A673 (cell line): ENCODE data around the gene HOXC13.

ENCODE experiments used
- CTCF ChIP-seq: fragments of 300-800, 200-600 bp; sonication (generic); conservative IDR thresholded peaks from 2 replicates; pipeline ENCODE4 v1.5.1; 2017; ENCODE audit warnings: low read depth, mild to moderate bottlenecking, antibody characterized with exemption, low read length, moderate library complexity, mixed read lengths
- EZH2 ChIP-seq: fragments of 200-600 bp; sonication (generic); IDR thresholded peaks from 2 replicates; pipeline ENCODE4 v1.6.1; 2017; ENCODE audit warnings: borderline replicate concordance, low read depth, mild to moderate bottlenecking, mixed read lengths, antibody characterized with exemption, low read length; ENCODE audit not compliant: poor library complexity, severe bottlenecking

DNA sequence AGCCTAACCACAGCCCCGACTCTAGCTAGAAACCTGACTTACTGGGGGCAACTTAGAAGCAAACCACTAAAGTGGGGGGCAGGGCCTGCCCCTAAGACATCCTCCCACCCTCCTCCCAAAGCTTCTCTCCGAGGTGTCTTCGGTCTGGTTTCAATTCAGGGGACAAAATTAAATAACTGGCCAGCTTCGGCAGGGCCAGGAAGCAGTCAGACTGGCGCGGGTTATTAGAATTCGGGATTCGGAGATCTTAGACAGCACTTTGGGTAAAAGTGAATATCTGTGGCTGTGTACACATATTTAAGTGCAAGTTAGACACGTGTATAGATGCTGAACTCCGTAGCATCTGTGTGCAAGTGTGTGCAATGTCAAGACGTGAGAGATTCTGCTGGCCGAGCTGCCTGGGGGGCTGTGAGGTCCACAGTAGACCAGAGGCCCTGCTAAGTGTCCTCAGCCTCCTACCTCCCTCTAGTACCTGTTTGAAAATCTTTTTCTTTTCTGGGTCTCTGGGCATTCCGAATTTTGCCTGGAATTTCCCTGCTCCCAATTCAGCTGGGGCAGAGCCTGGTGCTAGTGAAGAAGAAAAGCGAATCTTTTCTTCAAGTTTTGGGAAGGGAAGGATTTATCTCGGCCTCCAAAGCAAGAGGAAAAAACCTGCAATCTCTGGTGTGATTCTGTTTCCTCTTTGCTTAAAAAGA is 42.3 kb downstream of the HOXC13 start:
- TF ChIP-seq CTCF: no peak
- TF ChIP-seq EZH2: no peak
